ENCODE data around the gene HS6ST3. TPM values are rescaled to one million over a fixed set of nuclear protein-coding genes. Genes with fewer than 3 reads are reported as not detected.
A peak's percentile ranks its signal among the peaks of the same experiment; 100 is the strongest.

The HS6ST3 gene
- total RNA-seq, 6 donors from 2014 or later = 0.03 to 1.0 (median 0.22) TPM; not detected in 1

GRCh38 chr13:96082640-96083039, 7.3 kb upstream of the HS6ST3 start:
- Histone ChIP-seq H3K36me3 (no peaks in the 10 kb centered on the region), H3K27ac (no peak overlapping the region), H3K9me3 (no peaks in the 10 kb centered on the region), H3K4me1 (no peaks in the 10 kb centered on the region), H3K4me3 (no peak overlapping the region), H3K27me3 (peaks cover 0 to 4% (median 0%) of the 10 kb centered on the region in 4 donors)
- ATAC-seq (ENCODE audit: low FRiP score in 2 of 2) = no peak
- TF ChIP-seq POLR2A (IDR thresholded peaks at IDR 0.05) (no peak), EP300 (IDR thresholded peaks at IDR 0.05) (no peak), CTCF (IDR thresholded peaks at IDR 0.05) (no peak), POLR2AphosphoS5 (IDR thresholded peaks at IDR 0.05) (no peak)
- DNase-seq = no peak

GRCh38 chr13:96086736-96087135, 3.2 kb upstream of the HS6ST3 start:
- DNase-seq (no peak), ATAC-seq (ENCODE audit: low FRiP score in 2 of 2) (no peak)
- no peaks in the 10 kb centered on the region for H3K9me3 ChIP-seq
- H3K27ac ChIP-seq = no peak overlapping the region
- no peaks in the 10 kb centered on the region for H3K36me3 ChIP-seq
- no peak overlapping the region for H3K4me3 ChIP-seq
- TF ChIP-seq POLR2A (IDR thresholded peaks at IDR 0.05) (no peak), POLR2AphosphoS5 (IDR thresholded peaks at IDR 0.05) (no peak), CTCF (IDR thresholded peaks at IDR 0.05) (no peak), EP300 (IDR thresholded peaks at IDR 0.05) (no peak)
- H3K4me1 ChIP-seq = peaks cover 12 to 24% (median 18%) of the 10 kb centered on the region in 4 donors
- H3K27me3 ChIP-seq = peaks cover 0 to 22% (median 11%) of the 10 kb centered on the region in 4 donors
- WGBS, 2 donors = 87 to 94% methylated on average over 1 of the region's 1 CpG

- H3K27ac ChIP-seq = no peak overlapping the region
- no peak overlapping the region for H3K4me3 ChIP-seq
- DNase-seq (no peak), ATAC-seq (ENCODE audit: low FRiP score in 2 of 2) (no peak)
- TF ChIP-seq POLR2AphosphoS5 (IDR thresholded peaks at IDR 0.05) (no peak), POLR2A (IDR thresholded peaks at IDR 0.05) (no peak), CTCF (IDR thresholded peaks at IDR 0.05) (no peak), EP300 (IDR thresholded peaks at IDR 0.05) (no peak)
- peaks cover 0 to 25% (median 14%) of the 10 kb centered on the region in 4 donors for H3K27me3 ChIP-seq
- H3K4me1 ChIP-seq = peaks cover 12 to 26% (median 19%) of the 10 kb centered on the region in 4 donors
- WGBS, 2 donors = 66% methylated on average over 4 of the region's 4 CpGs
- H3K36me3 ChIP-seq = no peaks in the 10 kb centered on the region
- H3K9me3 ChIP-seq = no peaks in the 10 kb centered on the region
These were observed 768 bp upstream of the HS6ST3 start for GRCh38 chr13:96089139-96089538.

- H3K4me3 ChIP-seq = peak overlapping the region in 3 of 4 donors; percentile 40 to 50 (median 48)
- no peaks in the 10 kb centered on the region for H3K36me3 ChIP-seq
- TF ChIP-seq CTCF (IDR thresholded peaks at IDR 0.05) = no peak
- TF ChIP-seq POLR2AphosphoS5 (IDR thresholded peaks at IDR 0.05) = no peak
- TF ChIP-seq POLR2A (IDR thresholded peaks at IDR 0.05) = no peak
- TF ChIP-seq EP300 (IDR thresholded peaks at IDR 0.05) = no peak
- DNase-seq = peak in 1 of 2 donors; percentile 83
- ATAC-seq (ENCODE audit: low FRiP score in 2 of 2) = peak in 1 of 2 donors; percentile 44
- H3K27ac ChIP-seq = no peak overlapping the region
- no peaks in the 10 kb centered on the region for H3K9me3 ChIP-seq
- H3K4me1 ChIP-seq = peaks cover 12 to 26% (median 19%) of the 10 kb centered on the region in 4 donors
- H3K27me3 ChIP-seq = peaks cover 0 to 25% (median 14%) of the 10 kb centered on the region in 4 donors
- WGBS, 2 donors = 2% methylated on average over 47 of the region's 133 CpGs; no CpG with 5 or more reads in 1 of the 2 donors
These were observed 564 bp downstream of the HS6ST3 start for GRCh38 chr13:96090240-96091101.

Data from upper lobe of left lung (tissue), 6 donors.